Keratinocyte (primary cell): ENCODE data around the gene RYR2.

Experiments used
- CTCF ChIP-seq, 3 experiments: IDR thresholded peaks in 1 of 3; conservative IDR thresholded peaks in 1 of 3; optimal IDR thresholded peaks in 1 of 3; 2 replicates in 2 of 3; 3 replicates in 1 of 3; pipeline versions ENCODE3 to v1.5.1; 2011; ENCODE audit warnings: low read length in 3 of 3, mild to moderate bottlenecking in 3 of 3, moderate library complexity in 2 of 3, control low read depth in 1 of 3, inconsistent platforms in 1 of 3; ENCODE audit not compliant: insufficient read depth in 2 of 3; ENCODE audit errors: extremely low read depth in 1 of 3
- EZH2 ChIP-seq: IDR thresholded peaks from one replicate; pipeline ENCODE4 v1.6.1; 2012; ENCODE audit warnings: inconsistent platforms, mild to moderate bottlenecking, low read length, moderate library complexity

GRCh38 chr1:237320890-237321289, 278.9 kb downstream of the RYR2 start:
- TF ChIP-seq CTCF (optimal IDR thresholded peaks at IDR 0.05 in 1 of 3, IDR thresholded peaks at IDR 0.05 in 1 of 3, conservative IDR thresholded peaks at IDR 0.05 in 1 of 3; ENCODE audit: extremely low read depth in 1 of 3, insufficient read depth in 2 of 3, low read length in 3 of 3) (no peak), EZH2 (no peak)
